ENCODE results near the gene TLE3.

The TLE3 gene

GRCh38 chr15:70064441-70064840 is 33.3 kb downstream of the TLE3 start:
- DNase-seq (ENCODE audit: low read depth in 4 of 4, low spot score in 1 of 4) = no peak

GRCh38 chr15:70063980-70064379 is 33.7 kb downstream of the TLE3 start:
- DNase-seq (ENCODE audit: low read depth in 4 of 4, low spot score in 1 of 4) = no peak

GRCh38 chr15:70063261-70063925 is 34.3 kb downstream of the TLE3 start:
- DNase-seq (ENCODE audit: low read depth in 4 of 4, low spot score in 1 of 4) = no peak

- DNase-seq (ENCODE audit: low read depth in 4 of 4, low spot score in 1 of 4) = no peak
These were observed 35.3 kb downstream of the TLE3 start for GRCh38 chr15:70062321-70062956.

- DNase-seq (ENCODE audit: low read depth in 4 of 4, low spot score in 1 of 4) = no peak
These were observed 35.9 kb downstream of the TLE3 start for GRCh38 chr15:70061696-70062270.

- DNase-seq (ENCODE audit: low read depth in 4 of 4, low spot score in 1 of 4) = no peak
These were observed 36.8 kb downstream of the TLE3 start for GRCh38 chr15:70060993-70061305.

- DNase-seq (ENCODE audit: low read depth in 4 of 4, low spot score in 1 of 4) = no peak
These were observed 37.3 kb downstream of the TLE3 start for GRCh38 chr15:70060214-70060992.

- no peak for DNase-seq (ENCODE audit: low read depth in 4 of 4, low spot score in 1 of 4)
These were observed 38.1 kb downstream of the TLE3 start for GRCh38 chr15:70059476-70060213.

GRCh38 chr15:70058642-70059360 is 38.9 kb downstream of the TLE3 start:
- no peak for DNase-seq (ENCODE audit: low read depth in 4 of 4, low spot score in 1 of 4)

- DNase-seq (ENCODE audit: low read depth in 4 of 4, low spot score in 1 of 4) = no peak
These were observed 39.6 kb downstream of the TLE3 start for GRCh38 chr15:70057931-70058641.

GRCh38 chr15:70056091-70056680 is 41.5 kb downstream of the TLE3 start:
- DNase-seq (ENCODE audit: low read depth in 4 of 4, low spot score in 1 of 4) = no peak

- no peak for DNase-seq (ENCODE audit: low read depth in 4 of 4, low spot score in 1 of 4)
These were observed 42.1 kb downstream of the TLE3 start for GRCh38 chr15:70055601-70056051.

- no peak for DNase-seq (ENCODE audit: low read depth in 4 of 4, low spot score in 1 of 4)
These were observed 42.8 kb downstream of the TLE3 start for GRCh38 chr15:70054884-70055387.

GRCh38 chr15:70054366-70054765 is 43.4 kb downstream of the TLE3 start:
- no peak for DNase-seq (ENCODE audit: low read depth in 4 of 4, low spot score in 1 of 4)

- DNase-seq (ENCODE audit: low read depth in 4 of 4, low spot score in 1 of 4) = no peak
These were observed 43.9 kb downstream of the TLE3 start for GRCh38 chr15:70053716-70054229.

- no peak for DNase-seq (ENCODE audit: low read depth in 4 of 4, low spot score in 1 of 4)
These were observed 44.6 kb downstream of the TLE3 start for GRCh38 chr15:70053001-70053715.

- DNase-seq (ENCODE audit: low read depth in 4 of 4, low spot score in 1 of 4) = no peak
These were observed 45.6 kb downstream of the TLE3 start for GRCh38 chr15:70051948-70052633.

- DNase-seq (ENCODE audit: low read depth in 4 of 4, low spot score in 1 of 4) = no peak
These were observed 46.7 kb downstream of the TLE3 start for GRCh38 chr15:70050970-70051369.

Data from stimulated activated CD4-positive, alpha-beta T cell treated with anti-CD3 and anti-CD28 coated beads, Interleukin-1b, Interleukin-23, amount 100 ng/mL, for 24 hours (primary cell).